CD8-positive, alpha-beta memory T cell (primary cell): ENCODE results near the gene GPR55. TPM values are rescaled to one million over a fixed set of nuclear protein-coding genes. Genes with fewer than 3 reads are reported as not detected.
A peak's percentile ranks its signal among the peaks of the same experiment; 100 is the strongest.

Experiments
- CTCF ChIA-PET: fragments of 350-600 bp; sonication (Branson Sonifier 250); formaldehyde crosslinking; loops from one replicate; lab custom pipeline; 2021; ENCODE audit warnings: antibody characterized with exemption; lab: Charles Lee
- POLR2A ChIA-PET: fragments of 350-600 bp; sonication (Branson Sonifier 250); formaldehyde crosslinking; loops from one replicate; lab custom pipeline; 2021; ENCODE audit warnings: antibody characterized with exemption; lab: Charles Lee
- DNase-seq, 5 donors: peaks; one replicate each; pipeline versions ENCODE4 v3.0.0 to v3.0.0-alpha.2; 2020 to 2022; ENCODE audit warnings: mixed read lengths in 1 of 5
- H3K27ac ChIP-seq: one replicate; pipeline ENCODE4 v1.7.0; 2013; ENCODE audit warnings: low read depth, mild to moderate bottlenecking, low read length, moderate library complexity
- H3K27me3 ChIP-seq: 2 replicates; pipeline ENCODE4 v1.7.0; 2013; ENCODE audit warnings: low read length, mild to moderate bottlenecking; ENCODE audit not compliant: insufficient read depth, poor library complexity, severe bottlenecking
- H3K36me3 ChIP-seq: 2 replicates; pipeline ENCODE4 v1.7.0; 2013; ENCODE audit warnings: mild to moderate bottlenecking, low read length, moderate library complexity; ENCODE audit not compliant: insufficient read depth
- H3K4me1 ChIP-seq: 2 replicates; pipeline ENCODE4 v1.7.0; 2013; ENCODE audit warnings: mild to moderate bottlenecking, low read length, moderate library complexity; ENCODE audit not compliant: insufficient read depth
- H3K4me3 ChIP-seq: 2 replicates; pipeline ENCODE4 v1.7.0; 2013; ENCODE audit warnings: mild to moderate bottlenecking, low read length
- H3K9me3 ChIP-seq: 2 replicates; pipeline ENCODE4 v1.7.0; 2013; ENCODE audit warnings: mild to moderate bottlenecking, low read length
- H3K27ac Mint-ChIP-seq, 8 donors: one replicate each; pipeline ENCODE4 v1.8.0; 2020 to 2021; ENCODE audit warnings: mixed read lengths in 8 of 8, mild to moderate bottlenecking in 6 of 8, inconsistent platforms in 3 of 8, moderate library complexity in 3 of 8
- H3K27me3 Mint-ChIP-seq, 2 donors: one replicate each; pipeline ENCODE4 v1.8.0; 2020 to 2021; ENCODE audit warnings: mixed read lengths in 2 of 2, mild to moderate bottlenecking in 1 of 2, moderate library complexity in 1 of 2
- H3K36me3 Mint-ChIP-seq, 3 donors: one replicate each; pipeline ENCODE4 v1.8.0; 2020 to 2021; ENCODE audit warnings: mixed read lengths in 3 of 3, inconsistent platforms in 1 of 3, mild to moderate bottlenecking in 1 of 3
- H3K4me1 Mint-ChIP-seq, 3 donors: one replicate each; pipeline ENCODE4 v1.8.0; 2020 to 2021; ENCODE audit warnings: mixed read lengths in 3 of 3, inconsistent platforms in 1 of 3, mild to moderate bottlenecking in 1 of 3
- H3K4me3 Mint-ChIP-seq, 7 donors: one replicate each; pipeline ENCODE4 v1.8.0; 2020 to 2021; ENCODE audit warnings: mixed read lengths in 7 of 7, mild to moderate bottlenecking in 6 of 7, moderate library complexity in 4 of 7, inconsistent platforms in 2 of 7
- H3K9me3 Mint-ChIP-seq, 5 donors: one replicate each; pipeline ENCODE4 v1.8.0; 2020 to 2022; ENCODE audit warnings: mixed read lengths in 5 of 5, mild to moderate bottlenecking in 3 of 5, moderate library complexity in 2 of 5, inconsistent platforms in 1 of 5
- polyA plus RNA-seq: library from polyadenylated mRNA; unstranded; fragments of 300-500 nt; fragmentation: Illumina TruSeq; gene quantifications from one replicate; pipeline ENCODE4 v1.2.3, GENCODE V29; 2021
- total RNA-seq, 2 experiments: library from RNA; stranded (reverse); gene quantifications; one replicate each; pipeline ENCODE4 v1.2.3, GENCODE V29; 2021

Gene GPR55
- total and polyA plus RNA-seq, 3 experiments from 2014 or later, result 3.5 to 11.6 (median 11.1) TPM

DNA sequence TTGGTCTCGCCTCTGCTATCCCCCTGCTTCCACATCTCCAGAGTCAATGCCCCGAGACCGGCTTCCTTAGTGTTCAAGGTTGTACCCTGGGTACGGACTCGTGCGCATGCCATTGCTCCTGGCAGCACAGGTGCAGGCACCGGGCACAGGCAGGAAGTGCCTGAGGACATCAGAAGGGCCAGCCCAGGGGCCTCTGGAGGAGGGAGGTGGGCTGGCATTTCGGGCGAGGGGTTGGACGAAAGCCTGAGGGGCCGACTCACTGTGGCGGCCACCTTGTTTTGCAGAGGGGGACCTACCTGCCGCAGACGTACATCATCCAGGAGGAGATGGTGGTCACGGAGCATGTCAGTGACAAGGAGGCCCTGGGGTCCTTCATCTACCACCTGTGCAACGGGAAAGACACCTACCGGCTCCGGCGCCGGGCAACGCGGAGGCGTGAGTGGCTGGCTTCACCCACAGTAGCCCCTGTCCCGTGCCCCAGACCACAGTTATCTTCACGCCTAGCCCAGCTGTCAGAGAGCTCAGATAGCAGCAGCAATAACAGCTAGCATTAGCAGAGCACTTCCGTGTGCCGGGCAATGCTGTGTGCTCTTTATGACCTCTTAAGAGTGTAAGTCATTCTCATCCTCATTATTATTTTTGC, 47.8 kb downstream of the GPR55 start:
- peaks cover 0 to 2% (median 0%) of the 10 kb centered on the region in 5 donors for H3K9me3 Mint-ChIP-seq
- peaks cover 0 to 30% (median 2%) of the 10 kb centered on the region in 3 donors for H3K36me3 Mint-ChIP-seq
- ChIA-PET POLR2A (interaction anchor here (0.5 to 2.1 kb wide), 3 partner anchors 10 to 70 kb away, joined by 3 to 20 read pairs (median 8); partner anchors contain the start of gene ITM2C), CTCF (interaction anchor here (0.8 to 5.1 kb wide), 13 partner anchors 11 to 176 kb away, joined by 3 to 44 read pairs (median 5); partner anchors contain the start of gene ITM2C)
- DNase-seq, result no peak
- peak overlapping the region; percentile 32 for H3K4me3 ChIP-seq
- H3K9me3 ChIP-seq, result no peaks in the 10 kb centered on the region
- no peaks in the 10 kb centered on the region for H3K36me3 ChIP-seq
- H3K4me3 Mint-ChIP-seq, result peak overlapping the region; percentile 75 to 84 (median 78)
- H3K27ac Mint-ChIP-seq, result peak overlapping the region; percentile 83 to 97 (median 94)
- no peaks in the 10 kb centered on the region for H3K27me3 ChIP-seq
- H3K4me1 Mint-ChIP-seq, result peaks cover 31 to 60% (median 31%) of the 10 kb centered on the region in 3 donors
- H3K27ac ChIP-seq, result no peak overlapping the region
- H3K4me1 ChIP-seq, result peaks cover 21% of the 10 kb centered on the region
- peaks cover 0 to 2% of the 10 kb centered on the region in 2 donors for H3K27me3 Mint-ChIP-seq

DNA sequence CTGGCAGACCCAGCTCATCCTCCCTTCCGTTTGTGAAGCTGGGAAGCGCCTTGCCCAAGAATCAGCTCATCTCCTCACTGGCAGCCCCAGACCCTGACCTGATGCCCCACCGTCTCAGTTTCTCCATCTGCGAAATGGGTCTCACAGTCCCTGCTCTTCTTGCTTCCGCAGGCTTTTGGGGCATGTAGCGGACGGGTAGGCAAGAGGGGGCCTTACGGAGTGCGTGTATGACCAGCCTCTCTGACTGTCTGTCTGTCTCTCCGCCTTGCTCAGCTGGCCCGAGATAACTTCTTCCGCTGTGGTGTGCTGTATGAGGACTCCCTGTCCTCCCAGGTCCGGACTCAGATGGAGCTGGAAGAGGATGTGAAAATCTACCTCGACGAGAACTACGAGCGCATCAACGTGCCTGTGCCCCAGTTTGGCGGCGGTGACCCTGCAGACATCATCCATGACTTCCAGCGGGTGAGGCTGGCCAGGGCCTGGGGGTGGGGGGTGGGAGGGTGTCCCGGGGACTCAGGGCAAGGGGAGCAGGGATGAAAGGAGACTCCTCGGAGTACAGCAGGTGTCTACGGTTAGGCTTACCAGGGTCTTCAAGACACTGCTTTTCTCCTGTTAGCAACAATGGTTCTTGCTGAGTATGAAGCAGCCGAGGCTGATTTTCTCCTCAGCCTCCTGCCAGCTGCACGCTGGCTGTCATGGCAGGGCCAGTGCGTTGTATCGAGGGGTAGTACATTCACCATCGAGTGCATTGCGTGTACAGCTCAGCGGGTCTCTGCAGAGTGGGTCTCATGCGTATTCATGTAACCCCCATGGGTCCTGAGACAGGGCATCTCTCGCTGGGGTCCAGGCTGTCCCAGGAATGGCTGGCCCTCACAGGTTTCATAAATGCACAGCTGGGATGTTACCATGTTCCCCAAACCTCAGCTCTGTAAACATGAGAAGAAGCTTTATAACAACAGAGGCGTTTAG, 49.4 kb downstream of the GPR55 start:
- H3K4me1 ChIP-seq, result peaks cover 21% of the 10 kb centered on the region
- peaks cover 0 to 2% of the 10 kb centered on the region in 2 donors for H3K27me3 Mint-ChIP-seq

DNA sequence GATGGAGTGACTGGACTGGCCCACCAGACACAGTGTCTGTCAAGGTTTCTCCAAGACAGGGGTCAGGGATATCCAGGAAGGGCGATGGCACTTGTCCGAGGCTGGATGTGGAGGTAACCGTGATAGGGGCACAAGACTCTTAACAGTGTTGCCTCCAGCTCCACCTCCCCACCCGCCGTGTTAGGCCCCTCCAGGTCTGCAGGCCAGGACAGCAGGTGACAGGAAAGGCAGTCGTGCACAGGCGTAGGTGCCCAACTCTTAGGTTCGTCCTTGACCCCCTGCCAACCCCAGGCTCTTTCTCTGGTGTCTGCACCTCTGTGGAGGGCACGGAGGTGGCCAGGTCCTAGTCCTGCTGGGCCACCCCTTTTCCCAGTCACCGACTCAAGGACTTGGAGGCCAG, 50.2 kb downstream of the GPR55 start:
- POLR2A ChIA-PET, result no interaction called here
- H3K36me3 Mint-ChIP-seq, result peaks cover 0 to 30% (median 2%) of the 10 kb centered on the region in 3 donors
- H3K27ac Mint-ChIP-seq, result no peak overlapping the region
- Histone ChIP-seq H3K4me1 (peaks cover 21% of the 10 kb centered on the region), H3K4me3 (no peak overlapping the region), H3K9me3 (no peaks in the 10 kb centered on the region), H3K27me3 (no peaks in the 10 kb centered on the region), H3K36me3 (no peaks in the 10 kb centered on the region), H3K27ac (no peak overlapping the region)
- DNase-seq, result no peak
- H3K4me3 Mint-ChIP-seq, result no peak overlapping the region
- H3K4me1 Mint-ChIP-seq, result peaks cover 31 to 73% (median 31%) of the 10 kb centered on the region in 3 donors
- peaks cover 0 to 2% (median 0%) of the 10 kb centered on the region in 5 donors for H3K9me3 Mint-ChIP-seq
- CTCF ChIA-PET, result interaction anchor here (5.1 kb wide), 1 partner anchor 9 kb away, joined by 44 read pairs; the partner anchor contains the start of gene ITM2C
- H3K27me3 Mint-ChIP-seq, result peaks cover 0 to 2% of the 10 kb centered on the region in 2 donors

More for the DNA sequence above, 49.4 kb downstream of the GPR55 start:
- peaks cover 31 to 66% (median 31%) of the 10 kb centered on the region in 3 donors for H3K4me1 Mint-ChIP-seq
- peaks cover 0 to 30% (median 2%) of the 10 kb centered on the region in 3 donors for H3K36me3 Mint-ChIP-seq
- Histone ChIP-seq H3K36me3 (no peaks in the 10 kb centered on the region), H3K27me3 (no peaks in the 10 kb centered on the region), H3K9me3 (no peaks in the 10 kb centered on the region), H3K4me3 (no peak overlapping the region), H3K27ac (no peak overlapping the region)
- peaks cover 0 to 2% (median 0%) of the 10 kb centered on the region in 5 donors for H3K9me3 Mint-ChIP-seq
- ChIA-PET CTCF (interaction anchor here (1.1 to 5.1 kb wide), 6 partner anchors 10 to 112 kb away, joined by 3 to 44 read pairs (median 5); partner anchors contain the start of gene ITM2C), POLR2A (interaction anchor here (0.6 kb wide), 1 partner anchor 8 kb away, joined by 3 read pairs; no protein-coding TSS in a partner anchor)
- peak overlapping the region in 1 of 7 donors; percentile 5 for H3K4me3 Mint-ChIP-seq
- peak overlapping the region in 3 of 8 donors; percentile 21 to 92 (median 56) for H3K27ac Mint-ChIP-seq
- no peak for DNase-seq

DNA sequence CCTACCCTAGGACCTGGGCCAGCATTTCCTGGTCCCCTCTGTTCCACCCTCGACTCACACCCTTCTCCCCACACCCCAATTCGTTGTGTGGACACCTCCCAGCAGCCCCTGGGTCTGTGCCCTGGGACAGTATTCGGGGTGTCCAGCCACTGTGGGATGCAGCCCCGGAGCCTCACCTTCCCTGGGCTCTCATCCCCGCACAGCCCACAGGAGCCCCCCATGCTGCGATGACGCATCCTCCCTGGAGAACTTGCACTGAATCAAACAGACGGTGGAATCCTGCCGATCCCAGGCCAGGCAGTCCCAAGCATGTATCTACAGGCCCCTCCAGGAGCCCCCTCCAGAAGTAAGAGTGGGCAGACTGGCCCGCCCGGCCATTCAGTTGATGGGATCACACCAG, 50.6 kb downstream of the GPR55 start:
- H3K27ac Mint-ChIP-seq, result peak overlapping the region in 1 of 8 donors; percentile 58
- no peak overlapping the region for H3K4me3 ChIP-seq
- no peaks in the 10 kb centered on the region for H3K27me3 ChIP-seq
- no peaks in the 10 kb centered on the region for H3K36me3 ChIP-seq
- ChIA-PET POLR2A (no interaction called here), CTCF (no interaction called here)
- peaks cover 21% of the 10 kb centered on the region for H3K4me1 ChIP-seq
- peaks cover 0 to 2% (median 0%) of the 10 kb centered on the region in 5 donors for H3K9me3 Mint-ChIP-seq
- H3K9me3 ChIP-seq, result no peaks in the 10 kb centered on the region
- H3K36me3 Mint-ChIP-seq, result peaks cover 0 to 30% (median 2%) of the 10 kb centered on the region in 3 donors
- no peak overlapping the region for H3K27ac ChIP-seq
- peaks cover 0 to 2% of the 10 kb centered on the region in 2 donors for H3K27me3 Mint-ChIP-seq
- no peak overlapping the region for H3K4me3 Mint-ChIP-seq
- DNase-seq, result no peak
- peaks cover 31 to 75% (median 31%) of the 10 kb centered on the region in 3 donors for H3K4me1 Mint-ChIP-seq

DNA sequence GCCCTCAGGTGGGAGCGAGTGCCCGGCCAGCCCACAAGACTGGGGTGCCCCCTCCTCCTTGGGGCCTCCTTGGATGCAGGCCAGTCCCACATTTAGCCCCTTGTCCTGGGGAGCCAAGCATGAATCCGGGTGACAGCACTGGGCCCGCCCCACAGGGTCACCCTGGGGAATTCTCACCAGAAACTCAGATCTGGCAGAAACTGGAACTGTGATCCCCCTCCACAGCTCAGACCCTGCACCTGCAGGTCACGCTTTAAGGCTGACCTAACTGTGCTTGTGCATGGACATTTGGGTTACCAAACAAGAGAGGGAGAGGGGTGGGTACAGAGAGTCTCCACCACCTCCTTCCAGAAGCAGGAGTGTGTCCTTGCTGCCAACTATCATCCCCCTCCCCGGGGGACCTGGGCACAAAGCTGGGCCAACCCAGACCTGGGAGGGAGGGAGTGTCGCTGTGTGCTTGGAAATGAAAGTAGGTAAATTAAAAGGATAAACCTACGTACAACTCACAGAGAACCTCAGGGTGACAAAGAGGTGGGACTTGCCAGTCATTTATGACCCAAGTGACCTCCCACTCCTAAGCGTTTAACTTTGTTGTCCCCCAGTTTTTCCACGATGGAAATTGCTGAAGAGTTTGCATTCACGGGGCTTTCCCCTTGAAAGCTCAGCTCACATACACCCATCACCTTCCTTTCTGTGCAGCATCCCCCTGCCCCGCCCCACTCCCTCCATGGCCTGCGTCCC, 51.2 kb downstream of the GPR55 start:
- Histone ChIP-seq H3K27me3 (no peaks in the 10 kb centered on the region), H3K4me1 (peaks cover 21% of the 10 kb centered on the region), H3K36me3 (no peaks in the 10 kb centered on the region), H3K4me3 (no peak overlapping the region), H3K9me3 (no peaks in the 10 kb centered on the region), H3K27ac (no peak overlapping the region)
- Mint-ChIP-seq H3K9me3 (peaks cover 0 to 2% (median 0%) of the 10 kb centered on the region in 5 donors), H3K4me3 (peak overlapping the region in 1 of 7 donors; percentile 9), H3K4me1 (peaks cover 26 to 76% (median 29%) of the 10 kb centered on the region in 3 donors), H3K36me3 (peaks cover 0 to 24% (median 0%) of the 10 kb centered on the region in 3 donors), H3K27ac (peak overlapping the region in 3 of 8 donors; percentile 42 to 66 (median 58)), H3K27me3 (peaks cover 0 to 2% of the 10 kb centered on the region in 2 donors)
- DNase-seq, result no peak
- POLR2A ChIA-PET, result no interaction called here
- CTCF ChIA-PET, result no interaction called here

DNA sequence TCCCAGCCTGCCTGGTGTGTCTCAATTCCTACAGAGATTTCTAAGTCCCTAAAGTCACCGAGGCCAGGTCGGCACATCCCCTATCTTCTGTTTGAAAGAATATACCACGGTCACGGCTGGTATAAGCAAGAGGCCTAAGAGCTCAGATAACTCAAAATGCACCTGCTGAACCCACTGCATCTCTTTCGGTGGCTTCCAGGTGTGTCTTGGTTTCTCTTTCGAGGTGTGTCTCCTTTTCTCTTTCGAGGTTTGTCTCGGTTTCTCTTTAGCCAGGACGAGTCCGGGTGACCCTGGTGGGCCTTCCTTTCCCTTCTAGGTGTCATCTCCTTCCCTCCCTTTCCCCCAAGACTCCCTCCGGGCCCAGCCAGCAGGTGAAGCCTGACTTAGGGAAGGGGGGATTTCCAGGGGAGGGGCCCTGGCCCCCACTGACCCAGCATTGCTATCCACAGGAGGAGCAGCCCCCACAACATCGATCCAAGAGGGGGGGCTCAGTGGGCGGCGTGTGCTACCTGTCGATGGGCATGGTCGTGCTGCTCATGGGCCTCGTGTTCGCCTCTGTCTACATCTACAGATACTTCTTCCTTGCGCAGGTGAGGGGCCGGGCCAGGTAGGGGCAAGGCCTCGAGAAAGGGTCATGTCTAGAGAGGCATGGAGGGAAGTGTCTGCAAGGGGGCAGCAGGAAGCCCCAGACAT, 51.9 kb downstream of the GPR55 start:
- peaks cover 19% of the 10 kb centered on the region for H3K4me1 ChIP-seq
- H3K4me1 Mint-ChIP-seq, result peaks cover 24 to 76% (median 28%) of the 10 kb centered on the region in 3 donors
- no peaks in the 10 kb centered on the region for H3K36me3 ChIP-seq
- H3K27ac Mint-ChIP-seq, result peak overlapping the region in 6 of 8 donors; percentile 9 to 73 (median 54)
- H3K27me3 ChIP-seq, result no peaks in the 10 kb centered on the region
- H3K27me3 Mint-ChIP-seq, result peaks cover 0 to 2% of the 10 kb centered on the region in 2 donors
- peak overlapping the region in 2 of 7 donors; percentile 5 to 7 for H3K4me3 Mint-ChIP-seq
- no peak overlapping the region for H3K4me3 ChIP-seq
- ChIA-PET CTCF (interaction anchor here (0.9 to 1.3 kb wide), 2 partner anchors 25 to 49 kb away, joined by 3 to 4 read pairs; no protein-coding TSS in a partner anchor), POLR2A (no interaction called here)
- H3K9me3 Mint-ChIP-seq, result peaks cover 0 to 2% (median 0%) of the 10 kb centered on the region in 5 donors
- DNase-seq, result no peak
- H3K36me3 Mint-ChIP-seq, result peaks cover 0 to 25% (median 0%) of the 10 kb centered on the region in 3 donors
- no peaks in the 10 kb centered on the region for H3K9me3 ChIP-seq
- no peak overlapping the region for H3K27ac ChIP-seq
